ENCODE data around the gene SCN9A.

- TF ChIP-seq, protein P1, sequence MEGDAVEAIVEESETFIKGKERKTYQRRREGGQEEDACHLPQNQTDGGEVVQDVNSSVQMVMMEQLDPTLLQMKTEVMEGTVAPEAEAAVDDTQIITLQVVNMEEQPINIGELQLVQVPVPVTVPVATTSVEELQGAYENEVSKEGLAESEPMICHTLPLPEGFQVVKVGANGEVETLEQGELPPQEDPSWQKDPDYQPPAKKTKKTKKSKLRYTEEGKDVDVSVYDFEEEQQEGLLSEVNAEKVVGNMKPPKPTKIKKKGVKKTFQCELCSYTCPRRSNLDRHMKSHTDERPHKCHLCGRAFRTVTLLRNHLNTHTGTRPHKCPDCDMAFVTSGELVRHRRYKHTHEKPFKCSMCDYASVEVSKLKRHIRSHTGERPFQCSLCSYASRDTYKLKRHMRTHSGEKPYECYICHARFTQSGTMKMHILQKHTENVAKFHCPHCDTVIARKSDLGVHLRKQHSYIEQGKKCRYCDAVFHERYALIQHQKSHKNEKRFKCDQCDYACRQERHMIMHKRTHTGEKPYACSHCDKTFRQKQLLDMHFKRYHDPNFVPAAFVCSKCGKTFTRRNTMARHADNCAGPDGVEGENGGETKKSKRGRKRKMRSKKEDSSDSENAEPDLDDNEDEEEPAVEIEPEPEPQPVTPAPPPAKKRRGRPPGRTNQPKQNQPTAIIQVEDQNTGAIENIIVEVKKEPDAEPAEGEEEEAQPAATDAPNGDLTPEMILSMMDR (IDR thresholded peaks at IDR 0.05 in 2 of 3, conservative IDR thresholded peaks at IDR 0.05 in 1 of 3; ENCODE audit: control insufficient read depth in 2 of 3, extremely low read depth in 1 of 3, insufficient read depth in 1 of 3, low read depth in 3 of 3, low read length in 3 of 3) = no peak
- TF ChIP-seq, protein P2, sequence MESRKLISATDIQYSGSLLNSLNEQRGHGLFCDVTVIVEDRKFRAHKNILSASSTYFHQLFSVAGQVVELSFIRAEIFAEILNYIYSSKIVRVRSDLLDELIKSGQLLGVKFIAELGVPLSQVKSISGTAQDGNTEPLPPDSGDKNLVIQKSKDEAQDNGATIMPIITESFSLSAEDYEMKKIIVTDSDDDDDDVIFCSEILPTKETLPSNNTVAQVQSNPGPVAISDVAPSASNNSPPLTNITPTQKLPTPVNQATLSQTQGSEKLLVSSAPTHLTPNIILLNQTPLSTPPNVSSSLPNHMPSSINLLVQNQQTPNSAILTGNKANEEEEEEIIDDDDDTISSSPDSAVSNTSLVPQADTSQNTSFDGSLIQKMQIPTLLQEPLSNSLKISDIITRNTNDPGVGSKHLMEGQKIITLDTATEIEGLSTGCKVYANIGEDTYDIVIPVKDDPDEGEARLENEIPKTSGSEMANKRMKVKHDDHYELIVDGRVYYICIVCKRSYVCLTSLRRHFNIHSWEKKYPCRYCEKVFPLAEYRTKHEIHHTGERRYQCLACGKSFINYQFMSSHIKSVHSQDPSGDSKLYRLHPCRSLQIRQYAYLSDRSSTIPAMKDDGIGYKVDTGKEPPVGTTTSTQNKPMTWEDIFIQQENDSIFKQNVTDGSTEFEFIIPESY (IDR thresholded peaks at IDR 0.05) = no peak
- TF ChIP-seq NRF1 (conservative IDR thresholded peaks at IDR 0.05; ENCODE audit: low read depth, low read length) (no peak), TAF1 (IDR thresholded peaks at IDR 0.05; ENCODE audit: borderline replicate concordance, low read depth, low read length) (no peak), CBX3 (IDR thresholded peaks at IDR 0.05; ENCODE audit: borderline replicate concordance, low read depth) (no peak), JUND (IDR thresholded peaks at IDR 0.05; ENCODE audit: low read depth, low read length) (no peak), ATF2 (IDR thresholded peaks at IDR 0.05; ENCODE audit: low read length) (no peak), TARDBP (IDR thresholded peaks at IDR 0.05; ENCODE audit: borderline replicate concordance) (no peak)
Observed at GRCh38 chr2:166304656-166305055, 71.1 kb downstream of the SCN9A start.

Measured in GM12878 (cell line).